HepG2 (cell line): ENCODE results near the gene FMN2. TPM values are rescaled to one million over a fixed set of nuclear protein-coding genes. Genes with fewer than 3 reads are reported as not detected.

Experiments used
- CREB1 ChIP-seq, 2 experiments: fragments of 450-650 bp in 1 of 2; IDR thresholded peaks; 2 replicates each; pipeline ENCODE4 v1.6.1; 2016 to 2017; ENCODE audit warnings: control low read depth in 1 of 2, mild to moderate bottlenecking in 1 of 2, missing compliant biosample characterization in 1 of 2, missing genetic modification characterization in 1 of 2
- ZNF263 ChIP-seq: sonication (generic); formaldehyde crosslinking; IDR thresholded peaks from 2 replicates; pipeline ENCODE4 v1.4.0; 2020; ENCODE audit warnings: missing genetic modification reagents
- polyA plus RNA-seq, 8 experiments: library from polyadenylated mRNA; depleted of rRNA in 3 of 8; stranded (reverse) in 7 of 8; unstranded in 1 of 8; fragments of >200 nt; fragmentation: Illumina TruSeq in 4 of 8; extraction: Trizol in 4 of 8; gene quantifications; 2 replicates each; pipeline versions ENCODE4 v1.2.1 to v1.2.3, GENCODE V29; 2011 to 2016; ENCODE audit warnings: low read depth in 4 of 8, missing spikeins in 1 of 8, mixed read lengths in 1 of 8; ENCODE audit not compliant: insufficient read depth in 1 of 8
- total RNA-seq, 5 experiments: library from RNA; depleted of rRNA; stranded (reverse); fragments of >200 nt; fragmentation: Illumina TruSeq; extraction: Trizol; gene quantifications; 2 replicates each; pipeline ENCODE4 v1.2.3, GENCODE V29; 2016; ENCODE audit warnings: low read depth in 1 of 5
- TF ChIP-seq, protein P1 (sequence below): sonication (generic); formaldehyde crosslinking; IDR thresholded peaks from one replicate; pipeline ENCODE4 v1.5.1; 2020; ENCODE audit warnings: mild to moderate bottlenecking, missing genetic modification reagents; ENCODE audit errors: not compliant biosample characterization
- TF ChIP-seq, protein P2 (sequence below): sonication (generic); formaldehyde crosslinking; IDR thresholded peaks from 2 replicates; pipeline ENCODE4 v1.4.0; 2020; ENCODE audit warnings: mild to moderate bottlenecking, missing genetic modification reagents
- TF ChIP-seq, protein P3 (sequence below): IDR thresholded peaks from 2 replicates; pipeline ENCODE4 v1.6.1; 2016; ENCODE audit warnings: missing genetic modification reagents, missing compliant biosample characterization
- TF ChIP-seq, protein P4 (sequence below): sonication (generic); formaldehyde crosslinking; IDR thresholded peaks from 2 replicates; pipeline ENCODE4 v1.8.1; 2023; ENCODE audit warnings: mild to moderate bottlenecking, missing genetic modification reagents

Gene FMN2
- total and polyA plus RNA-seq, 2 of the 13 experiments (the other 11 are each of a cell fraction or from before 2014, with no cell fraction given): not detected

DNA sequence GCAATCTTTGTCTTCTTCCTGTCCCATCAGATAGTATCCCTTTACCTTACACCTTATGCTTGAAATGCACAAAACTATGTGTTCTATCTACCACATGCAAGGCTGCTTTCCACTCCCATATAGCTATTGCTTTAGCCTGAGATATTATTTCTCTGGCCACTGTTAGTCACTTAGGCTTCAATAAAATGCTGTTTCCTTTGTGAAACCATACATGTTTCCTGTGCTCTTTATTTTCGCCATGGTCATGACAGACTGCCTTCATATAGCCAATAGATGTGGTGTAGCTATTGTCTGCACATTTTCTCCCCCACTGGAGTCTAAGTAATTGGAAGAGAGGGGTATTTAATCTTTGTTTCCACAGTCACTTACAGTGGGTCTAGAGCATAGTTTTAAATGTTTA, 411.9 kb downstream of the FMN2 start (continued):
- TF ChIP-seq, protein P1, sequence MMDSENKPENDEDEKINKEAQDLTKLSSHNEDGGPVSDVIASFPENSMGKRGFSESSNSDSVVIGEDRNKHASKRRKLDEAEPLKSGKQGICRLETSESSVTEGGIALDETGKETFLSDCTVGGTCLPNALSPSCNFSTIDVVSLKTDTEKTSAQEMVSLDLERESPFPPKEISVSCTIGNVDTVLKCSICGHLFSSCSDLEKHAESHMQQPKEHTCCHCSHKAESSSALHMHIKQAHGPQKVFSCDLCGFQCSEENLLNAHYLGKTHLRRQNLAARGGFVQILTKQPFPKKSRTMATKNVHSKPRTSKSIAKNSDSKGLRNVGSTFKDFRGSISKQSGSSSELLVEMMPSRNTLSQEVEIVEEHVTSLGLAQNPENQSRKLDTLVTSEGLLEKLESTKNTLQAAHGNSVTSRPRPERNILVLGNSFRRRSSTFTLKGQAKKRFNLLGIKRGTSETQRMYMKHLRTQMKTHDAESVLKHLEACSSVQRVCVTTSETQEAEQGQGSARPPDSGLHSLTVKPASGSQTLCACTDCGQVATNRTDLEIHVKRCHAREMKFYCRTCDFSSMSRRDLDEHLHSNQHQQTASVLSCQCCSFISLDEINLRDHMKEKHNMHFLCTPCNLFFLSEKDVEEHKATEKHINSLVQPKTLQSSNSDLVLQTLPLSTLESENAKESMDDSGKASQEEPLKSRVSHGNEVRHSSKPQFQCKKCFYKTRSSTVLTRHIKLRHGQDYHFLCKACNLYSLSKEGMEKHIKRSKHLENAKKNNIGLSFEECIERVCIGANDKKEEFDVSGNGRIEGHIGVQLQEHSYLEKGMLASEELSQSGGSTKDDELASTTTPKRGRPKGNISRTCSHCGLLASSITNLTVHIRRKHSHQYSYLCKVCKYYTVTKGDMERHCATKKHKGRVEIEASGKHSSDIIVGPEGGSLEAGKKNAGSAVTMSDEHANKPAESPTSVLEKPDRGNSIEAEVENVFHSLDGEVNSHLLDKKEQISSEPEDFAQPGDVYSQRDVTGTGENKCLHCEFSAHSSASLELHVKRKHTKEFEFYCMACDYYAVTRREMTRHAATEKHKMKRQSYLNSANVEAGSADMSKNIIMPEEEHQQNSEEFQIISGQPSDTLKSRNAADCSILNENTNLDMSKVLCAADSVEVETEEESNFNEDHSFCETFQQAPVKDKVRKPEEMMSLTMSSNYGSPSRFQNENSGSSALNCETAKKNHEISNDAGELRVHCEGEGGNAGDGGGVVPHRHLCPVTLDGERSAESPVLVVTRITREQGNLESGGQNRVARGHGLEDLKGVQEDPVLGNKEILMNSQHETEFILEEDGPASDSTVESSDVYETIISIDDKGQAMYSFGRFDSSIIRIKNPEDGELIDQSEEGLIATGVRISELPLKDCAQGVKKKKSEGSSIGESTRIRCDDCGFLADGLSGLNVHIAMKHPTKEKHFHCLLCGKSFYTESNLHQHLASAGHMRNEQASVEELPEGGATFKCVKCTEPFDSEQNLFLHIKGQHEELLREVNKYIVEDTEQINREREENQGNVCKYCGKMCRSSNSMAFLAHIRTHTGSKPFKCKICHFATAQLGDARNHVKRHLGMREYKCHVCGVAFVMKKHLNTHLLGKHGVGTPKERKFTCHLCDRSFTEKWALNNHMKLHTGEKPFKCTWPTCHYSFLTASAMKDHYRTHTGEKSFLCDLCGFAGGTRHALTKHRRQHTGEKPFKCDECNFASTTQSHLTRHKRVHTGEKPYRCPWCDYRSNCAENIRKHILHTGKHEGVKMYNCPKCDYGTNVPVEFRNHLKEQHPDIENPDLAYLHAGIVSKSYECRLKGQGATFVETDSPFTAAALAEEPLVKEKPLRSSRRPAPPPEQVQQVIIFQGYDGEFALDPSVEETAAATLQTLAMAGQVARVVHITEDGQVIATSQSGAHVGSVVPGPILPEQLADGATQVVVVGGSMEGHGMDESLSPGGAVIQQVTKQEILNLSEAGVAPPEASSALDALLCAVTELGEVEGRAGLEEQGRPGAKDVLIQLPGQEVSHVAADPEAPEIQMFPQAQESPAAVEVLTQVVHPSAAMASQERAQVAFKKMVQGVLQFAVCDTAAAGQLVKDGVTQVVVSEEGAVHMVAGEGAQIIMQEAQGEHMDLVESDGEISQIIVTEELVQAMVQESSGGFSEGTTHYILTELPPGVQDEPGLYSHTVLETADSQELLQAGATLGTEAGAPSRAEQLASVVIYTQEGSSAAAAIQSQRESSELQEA (CRISPR knock-in tag): no peak
- TF ChIP-seq CREB1 (IDR thresholded peaks at IDR 0.05) (no peak), CREB1 (CRISPR knock-in tag; IDR thresholded peaks at IDR 0.05) (no peak), ZNF263 (CRISPR knock-in tag) (no peak)
- TF ChIP-seq, protein P2, sequence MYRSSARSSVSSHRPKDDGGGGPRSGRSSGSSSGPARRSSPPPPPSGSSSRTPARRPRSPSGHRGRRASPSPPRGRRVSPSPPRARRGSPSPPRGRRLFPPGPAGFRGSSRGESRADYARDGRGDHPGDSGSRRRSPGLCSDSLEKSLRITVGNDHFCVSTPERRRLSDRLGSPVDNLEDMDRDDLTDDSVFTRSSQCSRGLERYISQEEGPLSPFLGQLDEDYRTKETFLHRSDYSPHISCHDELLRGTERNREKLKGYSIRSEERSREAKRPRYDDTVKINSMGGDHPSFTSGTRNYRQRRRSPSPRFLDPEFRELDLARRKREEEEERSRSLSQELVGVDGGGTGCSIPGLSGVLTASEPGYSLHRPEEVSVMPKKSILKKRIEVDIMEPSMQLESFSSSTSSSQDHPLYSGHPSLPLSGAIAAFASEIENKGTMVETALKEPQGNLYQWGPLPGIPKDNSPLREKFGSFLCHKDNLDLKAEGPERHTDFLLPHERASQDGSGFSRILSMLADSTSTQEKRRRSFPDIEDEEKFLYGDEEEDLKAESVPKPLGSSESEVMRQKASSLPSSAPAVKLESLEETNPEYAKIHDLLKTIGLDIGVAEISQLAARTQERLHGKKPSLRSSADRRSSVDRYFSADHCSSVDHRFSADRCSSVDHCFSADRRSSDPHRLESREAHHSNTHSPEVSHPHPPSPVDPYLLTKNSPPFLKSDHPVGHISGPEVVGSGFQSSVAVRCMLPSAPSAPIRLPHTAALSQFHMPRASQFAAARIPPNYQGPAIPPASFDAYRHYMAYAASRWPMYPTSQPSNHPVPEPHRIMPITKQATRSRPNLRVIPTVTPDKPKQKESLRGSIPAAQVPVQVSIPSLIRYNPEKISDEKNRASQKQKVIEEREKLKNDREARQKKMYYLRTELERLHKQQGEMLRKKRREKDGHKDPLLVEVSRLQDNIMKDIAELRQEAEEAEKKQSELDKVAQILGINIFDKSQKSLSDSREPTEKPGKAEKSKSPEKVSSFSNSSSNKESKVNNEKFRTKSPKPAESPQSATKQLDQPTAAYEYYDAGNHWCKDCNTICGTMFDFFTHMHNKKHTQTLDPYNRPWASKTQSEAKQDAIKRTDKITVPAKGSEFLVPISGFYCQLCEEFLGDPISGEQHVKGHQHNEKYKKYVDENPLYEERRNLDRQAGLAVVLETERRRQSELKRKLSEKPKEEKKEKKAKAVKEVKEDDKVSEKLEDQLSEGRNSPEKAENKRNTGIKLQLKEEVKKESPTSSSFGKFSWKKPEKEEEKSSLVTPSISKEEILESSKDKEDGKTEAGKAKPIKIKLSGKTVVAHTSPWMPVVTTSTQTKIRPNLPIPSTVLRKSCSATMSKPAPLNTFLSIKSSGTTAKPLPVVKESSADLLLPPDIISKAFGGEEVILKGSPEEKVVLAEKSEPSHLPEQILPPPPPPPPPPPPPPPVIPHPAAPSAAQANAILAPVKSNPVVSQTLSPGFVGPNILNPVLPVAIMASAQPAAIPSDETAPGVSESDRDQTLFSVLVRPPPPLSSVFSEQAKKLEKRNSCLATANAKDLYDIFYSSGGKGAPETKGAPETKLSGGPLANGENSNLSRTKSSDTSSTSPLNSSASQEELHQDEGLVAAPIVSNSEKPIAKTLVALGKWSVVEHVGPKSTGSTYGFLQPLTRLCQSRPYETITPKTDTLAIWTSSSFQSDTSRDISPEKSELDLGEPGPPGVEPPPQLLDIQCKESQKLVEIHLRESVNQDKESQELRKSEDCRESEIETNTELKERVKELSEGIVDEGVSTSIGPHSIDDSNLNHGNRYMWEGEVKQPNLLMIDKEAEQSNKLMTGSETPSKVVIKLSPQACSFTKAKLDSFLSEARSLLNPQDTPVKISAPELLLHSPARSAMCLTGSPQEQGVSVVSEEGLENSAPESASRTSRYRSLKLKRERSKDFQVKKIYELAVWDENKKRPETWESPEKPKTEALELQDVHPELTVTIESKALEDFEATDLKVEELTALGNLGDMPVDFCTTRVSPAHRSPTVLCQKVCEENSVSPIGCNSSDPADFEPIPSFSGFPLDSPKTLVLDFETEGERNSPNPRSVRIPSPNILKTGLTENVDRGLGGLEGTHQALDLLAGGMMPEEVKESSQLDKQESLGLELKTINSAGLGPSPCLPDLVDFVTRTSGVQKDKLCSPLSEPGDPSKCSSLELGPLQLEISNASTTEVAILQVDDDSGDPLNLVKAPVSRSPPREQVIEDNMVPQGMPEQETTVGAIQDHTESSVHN (CRISPR knock-in tag): no peak
- TF ChIP-seq, protein P3, sequence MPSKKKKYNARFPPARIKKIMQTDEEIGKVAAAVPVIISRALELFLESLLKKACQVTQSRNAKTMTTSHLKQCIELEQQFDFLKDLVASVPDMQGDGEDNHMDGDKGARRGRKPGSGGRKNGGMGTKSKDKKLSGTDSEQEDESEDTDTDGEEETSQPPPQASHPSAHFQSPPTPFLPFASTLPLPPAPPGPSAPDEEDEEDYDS (CRISPR knock-in tag): no peak
- TF ChIP-seq, protein P4, sequence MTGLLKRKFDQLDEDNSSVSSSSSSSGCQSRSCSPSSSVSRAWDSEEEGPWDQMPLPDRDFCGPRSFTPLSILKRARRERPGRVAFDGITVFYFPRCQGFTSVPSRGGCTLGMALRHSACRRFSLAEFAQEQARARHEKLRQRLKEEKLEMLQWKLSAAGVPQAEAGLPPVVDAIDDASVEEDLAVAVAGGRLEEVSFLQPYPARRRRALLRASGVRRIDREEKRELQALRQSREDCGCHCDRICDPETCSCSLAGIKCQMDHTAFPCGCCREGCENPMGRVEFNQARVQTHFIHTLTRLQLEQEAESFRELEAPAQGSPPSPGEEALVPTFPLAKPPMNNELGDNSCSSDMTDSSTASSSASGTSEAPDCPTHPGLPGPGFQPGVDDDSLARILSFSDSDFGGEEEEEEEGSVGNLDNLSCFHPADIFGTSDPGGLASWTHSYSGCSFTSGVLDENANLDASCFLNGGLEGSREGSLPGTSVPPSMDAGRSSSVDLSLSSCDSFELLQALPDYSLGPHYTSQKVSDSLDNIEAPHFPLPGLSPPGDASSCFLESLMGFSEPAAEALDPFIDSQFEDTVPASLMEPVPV (CRISPR knock-in tag): no peak
- TF ChIP-seq, all 625 proteins: peak for 0
